Urothelium cell line (cell line): ENCODE measurements around the gene ONECUT1.
A peak's percentile ranks its signal among the peaks of the same experiment; 100 is the strongest.

Experiments used
- DNase-seq: peaks from one replicate; pipeline ENCODE4 v3.0.0; 2011; ENCODE audit warnings: low spot score, mixed read lengths
- FAIRE-seq: peaks from 2 replicates; lab custom pipeline; 2011; peaks lifted over from hg19 to GRCh38; lab: Jason Lieb, UNC

ONECUT1 gene

GRCh38 chr15:52783929-52784798 is 6.0 kb downstream of the ONECUT1 start:
- no peak for FAIRE-seq
- DNase-seq: no peak

GRCh38 chr15:52783191-52783829 is 6.8 kb downstream of the ONECUT1 start:
- FAIRE-seq (no peak), DNase-seq (no peak)

GRCh38 chr15:52782514-52782913 is 7.6 kb downstream of the ONECUT1 start:
- no peak for FAIRE-seq

GRCh38 chr15:52780172-52780980 is 9.8 kb downstream of the ONECUT1 start:
- peak; percentile 49 for DNase-seq
- FAIRE-seq: no peak

More at GRCh38 chr15:52782514-52782913, 7.6 kb downstream of the ONECUT1 start:
- no peak for DNase-seq

GRCh38 chr15:52778457-52778856 is 11.7 kb downstream of the ONECUT1 start:
- DNase-seq (no peak), FAIRE-seq (no peak)

- no peak for FAIRE-seq
- no peak for DNase-seq
These were observed 17.4 kb downstream of the ONECUT1 start for GRCh38 chr15:52772766-52773165.

GRCh38 chr15:52765785-52766184 is 24.4 kb downstream of the ONECUT1 start:
- DNase-seq (no peak), FAIRE-seq (no peak)

- no peak for FAIRE-seq
- no peak for DNase-seq
These were observed 25.4 kb downstream of the ONECUT1 start for GRCh38 chr15:52764731-52765130.

- no peak for DNase-seq
- no peak for FAIRE-seq
These were observed 27.5 kb downstream of the ONECUT1 start for GRCh38 chr15:52762621-52763020.

GRCh38 chr15:52760562-52760961 is 29.6 kb downstream of the ONECUT1 start:
- no peak for DNase-seq
- FAIRE-seq: no peak

- DNase-seq (no peak), FAIRE-seq (no peak)
These were observed 30.2 kb downstream of the ONECUT1 start for GRCh38 chr15:52759969-52760368.

- FAIRE-seq (no peak), DNase-seq (no peak)
These were observed 32.6 kb downstream of the ONECUT1 start for GRCh38 chr15:52757496-52757895.

- no peak for FAIRE-seq
- no peak for DNase-seq
These were observed 38.6 kb downstream of the ONECUT1 start for GRCh38 chr15:52751522-52751921.

- FAIRE-seq (no peak), DNase-seq (no peak)
These were observed 40.9 kb downstream of the ONECUT1 start for GRCh38 chr15:52749258-52749657.

GRCh38 chr15:52746162-52746757 is 43.9 kb downstream of the ONECUT1 start:
- FAIRE-seq: no peak
- no peak for DNase-seq

- DNase-seq (no peak), FAIRE-seq (no peak)
These were observed 44.6 kb downstream of the ONECUT1 start for GRCh38 chr15:52745326-52746161.

GRCh38 chr15:52738311-52738710 is 51.8 kb downstream of the ONECUT1 start:
- DNase-seq (no peak), FAIRE-seq (no peak)

GRCh38 chr15:52737720-52738119 is 52.4 kb downstream of the ONECUT1 start:
- DNase-seq (no peak), FAIRE-seq (no peak)

- no peak for FAIRE-seq
These were observed 54.7 kb downstream of the ONECUT1 start for GRCh38 chr15:52735231-52736089.

More at GRCh38 chr15:52735231-52736089, 54.7 kb downstream of the ONECUT1 start:
- DNase-seq: peak; percentile 65
